Body of pancreas (tissue), 4 donors: Measurements from ENCODE around the gene RAB20. TPM values are rescaled to one million over a fixed set of nuclear protein-coding genes. Genes with fewer than 3 reads are reported as not detected.
"Not testable (repeated sequence)": the region's sequence is repeated elsewhere in the genome, so short reads cannot be mapped to it uniquely, and the experiment has no call there.

ENCODE experiments used
- ATAC-seq: fragments of 150-250 bp; one replicate; pipeline ENCODE4 v1.9.1; 2016
- DNase-seq, 4 donors: peaks; one replicate each; pipeline ENCODE4 v3.0.0-alpha.2; 2019
- H3K27ac ChIP-seq, 4 donors: fragments of 200-600 bp; sonication (generic); 1 replicate in 3 of 4; 2 replicates in 1 of 4; pipeline versions ENCODE4 v1.5.1 to v1.6.1; 2016 to 2019; ENCODE audit warnings: mild to moderate bottlenecking in 1 of 4, mixed read lengths in 1 of 4, moderate library complexity in 1 of 4
- H3K27me3 ChIP-seq, 2 donors: fragments of 200-600 bp; sonication (generic); one replicate each; pipeline ENCODE4 v1.6.0; 2016; ENCODE audit warnings: mild to moderate bottlenecking in 1 of 2
- H3K36me3 ChIP-seq, 2 donors: fragments of 200-600 bp; sonication (generic); replicated peaks in 1 of 2; 2 replicates each; pipeline ENCODE4 v1.5.1; 2016; ENCODE audit warnings: low read depth in 2 of 2; ENCODE audit not compliant: insufficient read depth in 1 of 2
- H3K4me1 ChIP-seq: fragments of 200-600 bp; sonication (generic); one replicate; pipeline ENCODE4 v1.6.0; 2016
- H3K4me3 ChIP-seq, 2 donors: fragments of 200-600 bp; sonication (generic); 1 replicate in 1 of 2; 2 replicates in 1 of 2; pipeline ENCODE4 v1.5.1; 2016 to 2019
- H3K9me3 ChIP-seq, 3 donors: fragments of 200-600 bp; sonication (generic); 1 replicate in 2 of 3; 2 replicates in 1 of 3; pipeline ENCODE4 v1.5.1; 2016
- CTCF ChIP-seq, 7 experiments: fragments of 450-650 bp in 4 of 7; fragments of 200-600 bp in 3 of 7; sonication (generic) in 3 of 7; IDR thresholded peaks; one replicate each; pipeline ENCODE4 v1.5.1; 2016 to 2019; ENCODE audit warnings: antibody characterized with exemption in 7 of 7
- POLR2A ChIP-seq, 3 donors: fragments of 450-650 bp; IDR thresholded peaks; one replicate each; pipeline ENCODE4 v1.6.1; 2016; ENCODE audit warnings: antibody characterized with exemption in 3 of 3, mild to moderate bottlenecking in 2 of 3
- WGBS, 2 donors: methylation state at CpG; one replicate each; pipeline ENCODE4 v1.1.5; 2017; 5-methylcytosine and 5-hydroxymethylcytosine counted together
- intact Hi-C: fragments of 100-400 bp; cut with DNase I; formaldehyde crosslinking; loops from one replicate; pipeline ENCODE4 v1.15.1; 2023
- total RNA-seq, 2 donors: library from RNA; depleted of rRNA; stranded (reverse); fragments of >200 nt; gene quantifications; one replicate each; pipeline ENCODE4 v1.1.0, GENCODE V29; 2016

The RAB20 gene
- total RNA-seq, 2 donors from 2014 or later = 23.1 to 35.5 TPM

- 92 to 93% methylated on average over 3 of the region's 3 CpGs for WGBS, 2 donors
Measured at GRCh38 chr13:110500341-110500740, 61.2 kb downstream of the RAB20 start.

GRCh38 chr13:110499621-110500281 lies 61.8 kb downstream of the RAB20 start:
- DNase-seq (no peak), ATAC-seq (no peak)
- TF ChIP-seq POLR2A (IDR thresholded peaks at IDR 0.05) (no peak), CTCF (IDR thresholded peaks at IDR 0.05) (no peak)
- no peaks in the 10 kb centered on the region for H3K9me3 ChIP-seq
- H3K4me3 ChIP-seq = no peak overlapping the region
- no peaks in the 10 kb centered on the region for H3K4me1 ChIP-seq
- intact Hi-C loops = no loop called here
- WGBS, 2 donors = 90 to 93% methylated on average over 10 of the region's 10 CpGs
- H3K27me3 ChIP-seq = no peaks in the 10 kb centered on the region
- H3K36me3 ChIP-seq = no peaks in the 10 kb centered on the region
- H3K27ac ChIP-seq = no peak overlapping the region

More at GRCh38 chr13:110500341-110500740, 61.2 kb downstream of the RAB20 start:
- Histone ChIP-seq H3K4me1 (no peaks in the 10 kb centered on the region), H3K4me3 (no peak overlapping the region), H3K36me3 (no peaks in the 10 kb centered on the region), H3K27ac (no peak overlapping the region), H3K27me3 (no peaks in the 10 kb centered on the region), H3K9me3 (no peaks in the 10 kb centered on the region)
- DNase-seq = no peak
- intact Hi-C loops = no loop called here
- TF ChIP-seq CTCF (IDR thresholded peaks at IDR 0.05) = no peak
- no peak for TF ChIP-seq POLR2A (IDR thresholded peaks at IDR 0.05)
- no peak for ATAC-seq

- Histone ChIP-seq H3K4me3 (no peak overlapping the region), H3K27me3 (no peaks in the 10 kb centered on the region), H3K36me3 (no peaks in the 10 kb centered on the region), H3K4me1 (no peaks in the 10 kb centered on the region), H3K27ac (no peak overlapping the region), H3K9me3 (no peaks in the 10 kb centered on the region)
- intact Hi-C loops = no loop called here
- 89 to 90% methylated on average over 10 of the region's 10 CpGs for WGBS, 2 donors
- ATAC-seq (no peak), DNase-seq (no peak)
- TF ChIP-seq POLR2A (IDR thresholded peaks at IDR 0.05) (no peak), CTCF (IDR thresholded peaks at IDR 0.05) (no peak)
Measured at GRCh38 chr13:110498765-110499164, 62.8 kb downstream of the RAB20 start.

- WGBS, 2 donors = 70 to 77% methylated on average over 5 of the region's 5 CpGs
- intact Hi-C loops = no loop called here
- Histone ChIP-seq H3K9me3 (no peaks in the 10 kb centered on the region), H3K4me3 (no peak overlapping the region), H3K27me3 (no peaks in the 10 kb centered on the region), H3K36me3 (no peaks in the 10 kb centered on the region), H3K27ac (no peak overlapping the region), H3K4me1 (no peaks in the 10 kb centered on the region)
- TF ChIP-seq POLR2A (IDR thresholded peaks at IDR 0.05) (no peak), CTCF (IDR thresholded peaks at IDR 0.05) (no peak)
- ATAC-seq (no peak), DNase-seq (no peak)
Measured at GRCh38 chr13:110498327-110498726, 63.2 kb downstream of the RAB20 start.

GRCh38 chr13:110497896-110498295 lies 63.6 kb downstream of the RAB20 start:
- H3K4me3 ChIP-seq, ATAC-seq, intact Hi-C loops, DNase-seq, H3K4me1 ChIP-seq, H3K27me3 ChIP-seq, H3K9me3 ChIP-seq, H3K36me3 ChIP-seq, H3K27ac ChIP-seq: not testable (repeated sequence)
- 69 to 95% methylated on average over 3 of the region's 3 CpGs for WGBS, 2 donors
